ENCODE results near the gene GPR12. TPM values are rescaled to one million over a fixed set of nuclear protein-coding genes. Genes with fewer than 3 reads are reported as not detected.

Gene GPR12
- total and polyA plus RNA-seq, 7 donors = 0.01 to 0.17 (median 0.08) TPM; not detected in 2

DNA sequence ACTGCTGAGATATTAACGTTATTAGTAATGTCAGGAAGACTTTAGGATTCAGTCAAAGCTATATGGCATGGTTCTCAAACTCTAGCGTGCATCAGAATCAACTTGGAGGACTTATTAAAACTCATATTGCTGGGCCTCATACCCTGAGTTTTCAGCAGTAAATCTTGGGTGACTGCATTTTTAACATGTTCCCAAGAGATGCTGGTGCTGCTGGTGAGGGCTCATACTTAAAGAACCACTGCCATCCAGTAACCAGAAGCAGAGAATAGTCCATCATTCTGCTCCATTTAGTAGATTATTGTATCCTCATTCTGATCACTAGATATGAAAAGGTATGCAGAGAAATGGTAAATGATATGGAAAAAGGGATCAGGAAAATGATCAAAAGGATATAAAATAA lies 7.9 kb downstream of the GPR12 start:
- no peaks in the 10 kb centered on the region for H3K9me3 ChIP-seq
- WGBS, 3 donors = 68 to 77% (median 70%) methylated on average over 2 of the region's 2 CpGs
- TF ChIP-seq CTCF (IDR thresholded peaks at IDR 0.05) = no peak
- H3K27me3 ChIP-seq (ENCODE audit: insufficient read depth in 3 of 3, low read length in 2 of 3) = peaks cover 0 to 17% (median 3%) of the 10 kb centered on the region in 3 donors
- intact Hi-C loops (cut with DNase I) = no loop called here
- no peaks in the 10 kb centered on the region for H3K36me3 ChIP-seq (ENCODE audit: insufficient read depth in 1 of 2, low read depth in 1 of 2)
- no peaks in the 10 kb centered on the region for H3K4me1 ChIP-seq
- no peak overlapping the region for H3K4me3 ChIP-seq
- ATAC-seq (no peak), DNase-seq (no peak)
- no peak overlapping the region for H3K27ac ChIP-seq

DNA sequence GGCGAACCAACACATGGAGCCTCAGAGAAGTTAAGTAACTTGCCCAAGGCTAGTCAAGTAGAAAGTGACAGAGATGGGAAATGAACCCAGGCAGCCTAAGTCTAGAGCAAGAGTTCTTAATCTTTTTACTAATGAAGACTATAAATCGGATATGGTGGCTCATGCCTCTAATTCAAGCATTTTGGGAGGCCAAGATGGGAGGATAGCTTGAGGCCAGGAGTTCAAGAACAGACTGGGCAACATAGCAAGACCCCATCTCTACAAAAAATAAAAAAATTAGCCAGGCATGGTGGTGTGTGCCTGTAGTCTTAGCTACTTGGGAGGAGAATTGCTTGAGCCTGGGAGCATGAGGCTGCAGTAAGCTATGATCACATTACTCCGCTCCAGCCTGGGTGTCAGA lies 10.7 kb downstream of the GPR12 start:
- Histone ChIP-seq H3K27ac (no peak overlapping the region), H3K27me3 (ENCODE audit: insufficient read depth in 3 of 3, low read length in 2 of 3) (peaks cover 0 to 3% (median 3%) of the 10 kb centered on the region in 3 donors), H3K36me3 (ENCODE audit: insufficient read depth in 1 of 2, low read depth in 1 of 2) (no peaks in the 10 kb centered on the region), H3K4me1 (no peaks in the 10 kb centered on the region), H3K4me3 (no peak overlapping the region), H3K9me3 (no peaks in the 10 kb centered on the region)
- ATAC-seq (no peak), DNase-seq (no peak)
- 90 to 97% (median 97%) methylated on average over 3 of the region's 3 CpGs for WGBS, 3 donors
- TF ChIP-seq CTCF (IDR thresholded peaks at IDR 0.05) = no peak
- intact Hi-C loops (cut with DNase I) = no loop called here

DNA sequence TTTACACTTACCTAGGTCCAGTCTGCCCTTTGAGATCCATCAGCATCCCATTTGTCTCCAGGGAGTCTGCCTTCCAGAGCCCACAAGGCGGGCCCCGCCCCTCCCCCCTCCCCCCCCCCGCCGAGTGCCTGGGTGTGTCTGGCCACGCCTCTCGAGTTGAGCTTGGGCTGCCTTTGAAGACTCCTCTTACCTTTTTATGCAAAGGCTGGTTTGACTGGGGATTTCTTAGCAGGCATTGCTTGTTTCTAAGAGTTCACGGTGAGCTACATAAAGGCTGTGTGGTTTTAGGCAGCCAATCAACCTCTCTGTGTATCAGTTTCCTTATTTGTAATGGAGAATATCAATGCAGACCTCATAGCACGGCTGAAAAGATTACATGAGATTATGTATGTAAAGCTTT lies 11.3 kb downstream of the GPR12 start:
- Histone ChIP-seq H3K36me3 (ENCODE audit: insufficient read depth in 1 of 2, low read depth in 1 of 2) (no peaks in the 10 kb centered on the region), H3K27me3 (ENCODE audit: insufficient read depth in 3 of 3, low read length in 2 of 3) (peaks cover 0 to 3% (median 3%) of the 10 kb centered on the region in 3 donors), H3K27ac (no peak overlapping the region), H3K9me3 (no peaks in the 10 kb centered on the region), H3K4me1 (no peaks in the 10 kb centered on the region), H3K4me3 (no peak overlapping the region)
- DNase-seq (no peak), ATAC-seq (no peak)
- 32 to 41% (median 40%) methylated on average over 5 to 8 of the region's 8 CpGs for WGBS, 3 donors
- intact Hi-C loops (cut with DNase I) = no loop called here
- no peak for TF ChIP-seq CTCF (IDR thresholded peaks at IDR 0.05)

GRCh38 chr13:26747706-26748105 lies 12.9 kb downstream of the GPR12 start:
- no peak overlapping the region for H3K27ac ChIP-seq
- H3K36me3 ChIP-seq (ENCODE audit: insufficient read depth in 1 of 2, low read depth in 1 of 2) = no peaks in the 10 kb centered on the region
- DNase-seq (no peak), ATAC-seq (no peak)
- TF ChIP-seq CTCF (IDR thresholded peaks at IDR 0.05) = no peak
- intact Hi-C loops (cut with DNase I) = no loop called here
- H3K4me1 ChIP-seq = no peaks in the 10 kb centered on the region
- no peaks in the 10 kb centered on the region for H3K9me3 ChIP-seq
- peaks cover 0 to 9% (median 4%) of the 10 kb centered on the region in 3 donors for H3K27me3 ChIP-seq (ENCODE audit: insufficient read depth in 3 of 3, low read length in 2 of 3)
- 27 to 46% (median 32%) methylated on average over 2 of the region's 2 CpGs for WGBS, 3 donors
- H3K4me3 ChIP-seq = no peak overlapping the region

- Histone ChIP-seq H3K36me3 (ENCODE audit: insufficient read depth in 1 of 2, low read depth in 1 of 2) (no peaks in the 10 kb centered on the region), H3K9me3 (no peaks in the 10 kb centered on the region), H3K27ac (no peak overlapping the region), H3K4me3 (no peak overlapping the region), H3K4me1 (no peaks in the 10 kb centered on the region), H3K27me3 (ENCODE audit: insufficient read depth in 3 of 3, low read length in 2 of 3) (peaks cover 0 to 17% (median 8%) of the 10 kb centered on the region in 3 donors)
- intact Hi-C loops (cut with DNase I) = no loop called here
- ATAC-seq (no peak), DNase-seq (no peak)
- WGBS, 3 donors = 43 to 52% (median 52%) methylated on average over 7 of the region's 7 CpGs
- no peak for TF ChIP-seq CTCF (IDR thresholded peaks at IDR 0.05)
Measured at GRCh38 chr13:26743971-26744370, 16.6 kb downstream of the GPR12 start.

Data from psoas muscle (tissue), 8 donors.